Epithelial cell of proximal tubule (primary cell): ENCODE data around the gene POU3F3. TPM values are rescaled to one million over a fixed set of nuclear protein-coding genes. Genes with fewer than 3 reads are reported as not detected.

ENCODE experiments used
- DNase-seq: peaks from one replicate; pipeline ENCODE4 v3.0.0-alpha.2; 2011; ENCODE audit warnings: low read depth
- H3K4me3 ChIP-seq: 2 replicates; pipeline ENCODE4 v1.5.1; 2011; ENCODE audit warnings: low read depth, mild to moderate bottlenecking, low read length
- CTCF ChIP-seq: conservative IDR thresholded peaks from 2 replicates; pipeline ENCODE4 v1.5.1; 2012; ENCODE audit warnings: low read depth, mild to moderate bottlenecking, low read length
- total RNA-seq: library from RNA; depleted of rRNA; stranded (reverse); fragments of >200 nt; gene quantifications from 2 replicates; pipeline ENCODE4 v1.2.3, GENCODE V29; 2015

POU3F3 gene
- total RNA-seq, 1 donor from 2014 or later, result 34.0 TPM

- TF ChIP-seq CTCF, result no peak
- no peak overlapping the region for H3K4me3 ChIP-seq
- no peak for DNase-seq
Observed at GRCh38 chr2:104825124-104825865, 28.6 kb upstream of the POU3F3 start.

GRCh38 chr2:104826016-104826415 lies 27.9 kb upstream of the POU3F3 start:
- no peak for TF ChIP-seq CTCF
- DNase-seq, result no peak
- no peak overlapping the region for H3K4me3 ChIP-seq

- no peak for TF ChIP-seq CTCF
Observed at GRCh38 chr2:104831742-104832141, 22.2 kb upstream of the POU3F3 start.

GRCh38 chr2:104834431-104835153 lies 19.3 kb upstream of the POU3F3 start:
- no peak for TF ChIP-seq CTCF
- no peak overlapping the region for H3K4me3 ChIP-seq
- DNase-seq, result no peak

More at GRCh38 chr2:104831742-104832141, 22.2 kb upstream of the POU3F3 start:
- DNase-seq, result no peak
- no peak overlapping the region for H3K4me3 ChIP-seq

- DNase-seq, result no peak
- no peak overlapping the region for H3K4me3 ChIP-seq
- TF ChIP-seq CTCF, result no peak
Observed at GRCh38 chr2:104836265-104836664, 17.6 kb upstream of the POU3F3 start.

GRCh38 chr2:104836841-104837240 lies 17.1 kb upstream of the POU3F3 start:
- no peak overlapping the region for H3K4me3 ChIP-seq
- TF ChIP-seq CTCF, result no peak
- DNase-seq, result no peak

GRCh38 chr2:104840156-104840555 lies 13.8 kb upstream of the POU3F3 start:
- TF ChIP-seq CTCF, result no peak
- DNase-seq, result no peak
- H3K4me3 ChIP-seq, result no peak overlapping the region
